GM12878 (cell line): Measurements from ENCODE around the gene KIAA1328. TPM values are rescaled to one million over a fixed set of nuclear protein-coding genes. Genes with fewer than 3 reads are reported as not detected.
"Not testable (repeated sequence)": the region's sequence is repeated elsewhere in the genome, so short reads cannot be mapped to it uniquely, and the experiment has no call there.

ENCODE experiments used
- ATAC-seq: fragments of 200-7000 bp; cut with Tn5 transposase; 3 replicates; pipeline ENCODE4 v1.9.1; 2020; ENCODE audit warnings: mild to moderate bottlenecking, moderate library complexity
- BruUV-seq: library from RNA; stranded (reverse); fragments of 400-500 nt; replicated peaks from 2 replicates; lab custom pipeline; 2021; lab: Mats Ljungman, UMichigan
- CTCF ChIA-PET: fragments of 300-600 bp; sonication (Branson Sonifier 250); formaldehyde crosslinking; extraction: SDS; loops from one replicate; lab custom pipeline; 2021; ENCODE audit warnings: inconsistent platforms; lab: Yijun Ruan, JAX
- POLR2A ChIA-PET: fragments of 350-600 bp; formaldehyde crosslinking; extraction: SDS; loops from one replicate; lab custom pipeline; 2021; ENCODE audit warnings: inconsistent platforms; lab: Charles Lee
- RAD21 ChIA-PET: fragments of 300-600 bp; sonication (Branson Sonifier 250); formaldehyde crosslinking; loops from one replicate; lab custom pipeline; 2023; ENCODE audit warnings: antibody characterized with exemption; ENCODE audit not compliant: unreplicated experiment; lab: Charles Lee
- SMC1A ChIA-PET: fragments of 300-600 bp; sonication (Branson Sonifier 250); formaldehyde crosslinking; loops from one replicate; lab custom pipeline; 2023; ENCODE audit not compliant: unreplicated experiment, uncharacterized antibody; lab: Charles Lee
- DNase-seq: peaks from one replicate; pipeline ENCODE4 v3.0.0-alpha.2; 2011; ENCODE audit warnings: low read depth, low spot score
- FAIRE-seq: peaks from 3 replicates; lab custom pipeline; 2011; peaks lifted over from hg19 to GRCh38; lab: Jason Lieb, UNC
- H2AFZ ChIP-seq: 2 replicates; pipeline ENCODE4 v1.6.0; 2011; ENCODE audit warnings: low read depth, low read length, control low read depth; ENCODE audit not compliant: control insufficient read depth
- H3K27ac ChIP-seq: 2 replicates; pipeline ENCODE4 v1.5.1; 2011; ENCODE audit warnings: control low read depth; ENCODE audit not compliant: control insufficient read depth, insufficient read depth
- H3K27me3 ChIP-seq, 2 experiments: replicated peaks in 1 of 2; 2 replicates each; pipeline versions ENCODE4 v1.6.0 to v1.6.1; 2011; ENCODE audit warnings: low read length in 1 of 2; ENCODE audit not compliant: control insufficient read depth in 2 of 2, insufficient read depth in 2 of 2
- H3K36me3 ChIP-seq, 2 experiments: 2 replicates each; pipeline ENCODE4 v1.5.1; 2011; ENCODE audit warnings: low read length in 1 of 2; ENCODE audit not compliant: control insufficient read depth in 2 of 2, insufficient read depth in 2 of 2
- H3K4me1 ChIP-seq: 2 replicates; pipeline ENCODE4 v1.6.1; 2011; ENCODE audit warnings: mild to moderate bottlenecking, low read length, moderate library complexity, mixed read lengths; ENCODE audit not compliant: control insufficient read depth, insufficient read depth
- H3K4me2 ChIP-seq: 2 replicates; pipeline ENCODE4 v1.6.0; 2011; ENCODE audit warnings: control low read depth; ENCODE audit not compliant: control insufficient read depth, insufficient read depth
- H3K4me3 ChIP-seq: fragments of 200-600 bp; sonication (generic); 2 replicates; pipeline ENCODE4 v1.5.1; 2016
- H3K79me2 ChIP-seq: 2 replicates; pipeline ENCODE4 v1.6.0; 2011; ENCODE audit warnings: low read length; ENCODE audit not compliant: control insufficient read depth, insufficient read depth
- H3K9ac ChIP-seq: 2 replicates; pipeline ENCODE4 v1.8.0; 2011; ENCODE audit warnings: low read length, control low read depth, mixed read lengths; ENCODE audit not compliant: control insufficient read depth, insufficient read depth
- H3K9me3 ChIP-seq: replicated peaks from 3 replicates; pipeline ENCODE4 v1.5.1; 2011; ENCODE audit warnings: mild to moderate bottlenecking, low read length; ENCODE audit not compliant: control insufficient read depth, insufficient read depth
- H4K20me1 ChIP-seq: 2 replicates; pipeline ENCODE4 v1.6.0; 2011; ENCODE audit not compliant: control insufficient read depth, insufficient read depth
- ATF7 ChIP-seq: fragments of 450-650 bp; IDR thresholded peaks from 2 replicates; pipeline ENCODE4 v1.6.1; 2016; ENCODE audit warnings: low read depth, mild to moderate bottlenecking
- IRF3 ChIP-seq: fragments of 450-650 bp; IDR thresholded peaks from 2 replicates; pipeline ENCODE4 v1.6.1; 2014; ENCODE audit warnings: mild to moderate bottlenecking
- JUND ChIP-seq: IDR thresholded peaks from 2 replicates; pipeline ENCODE4 v1.6.1; 2012; ENCODE audit warnings: low read depth, mild to moderate bottlenecking, low read length, improper control_type of control experiment, moderate library complexity
- NKRF ChIP-seq: fragments of 450-650 bp; conservative IDR thresholded peaks from 2 replicates; pipeline ENCODE4 v1.6.1; 2017; ENCODE audit warnings: mild to moderate bottlenecking, moderate library complexity
- TARDBP ChIP-seq: IDR thresholded peaks from 2 replicates; pipeline ENCODE4 v1.6.1; 2016; ENCODE audit warnings: borderline replicate concordance
- WGBS: methylation state at CpG from one replicate; pipeline ENCODE4 v1.1.6; 2016; ENCODE audit warnings: low lambda C conversion rate; ENCODE audit not compliant: insufficient replicate concordance, insufficient coverage; ENCODE audit errors: missing lambda C conversion rate; 5-methylcytosine and 5-hydroxymethylcytosine counted together
- in situ Hi-C: fragments of 300-500 bp; cut with MboI; formaldehyde crosslinking; loops from 9 replicates; pipeline ENCODE4 v1.14.3; 2018; ENCODE audit warnings: mixed read lengths
- intact Hi-C: fragments of 100-400 bp; cut with micrococcal nuclease; formaldehyde crosslinking; loops from one replicate; pipeline ENCODE4 v1.14.2; 2022; ENCODE audit not compliant: unreplicated experiment
- polyA plus RNA-seq, 11 experiments: library from polyadenylated mRNA; depleted of rRNA in 4 of 11; unstranded in 6 of 11; stranded (reverse) in 5 of 11; fragments of >200 nt; fragmentation: Nextera tagmentation in 4 of 11; fragmentation: Illumina TruSeq in 1 of 11; extraction: Ambion mirVana in 4 of 11; extraction: Trizol in 1 of 11; gene quantifications; 1 replicate in 1 of 11; 2 replicates in 10 of 11; pipeline versions ENCODE4 v1.2.1 to v1.2.3, GENCODE V29; 2011 to 2016; ENCODE audit warnings: inconsistent platforms in 2 of 11, missing spikeins in 2 of 11, low read depth in 1 of 11
- total RNA-seq, 4 experiments: library from RNA; depleted of rRNA in 3 of 4; stranded (reverse); fragments of >200 nt in 3 of 4; fragmentation: Illumina TruSeq in 1 of 4; extraction: Trizol in 1 of 4; gene quantifications; 2 replicates each; pipeline versions ENCODE4 v1.2.1 to v1.2.3, GENCODE V29; 2013 to 2021

Gene KIAA1328
- total and polyA plus RNA-seq, 10 of the 15 experiments (the other 5 are each of a cell fraction or from before 2014, with no cell fraction given) = 3.1 to 7.1 (median 4.6) TPM

GRCh38 chr18:36816096-36816495, 12.8 kb upstream of the KIAA1328 start:
- H3K27me3 ChIP-seq, H3K79me2 ChIP-seq, RAD21 ChIA-PET, H3K36me3 ChIP-seq, H3K4me2 ChIP-seq, H4K20me1 ChIP-seq, intact Hi-C loops, SMC1A ChIA-PET, BruUV-seq, ATAC-seq, H3K27ac ChIP-seq, H3K9me3 ChIP-seq, H3K9ac ChIP-seq, DNase-seq, H3K4me1 ChIP-seq, H2AFZ ChIP-seq, H3K4me3 ChIP-seq, FAIRE-seq: not testable (repeated sequence)
- POLR2A ChIA-PET = interaction anchor here (0.5 kb wide), 1 partner anchor 67 kb away, joined by 3 read pairs; no protein-coding TSS in a partner anchor
- in situ Hi-C loops = loop anchor here (25.0 kb wide), 1 partner anchor 1229 kb away; the partner anchor contains the start of gene GALNT1
- CTCF ChIA-PET = interaction anchor here (1.2 kb wide), 1 partner anchor 12 kb away, joined by 3 read pairs; no protein-coding TSS in a partner anchor

- no peak overlapping the region for H2AFZ ChIP-seq
- DNase-seq = no peak
- no peak for FAIRE-seq
- 44% methylated on average over 1 of the region's 1 CpG for WGBS
- POLR2A ChIA-PET = interaction anchor here (0.6 to 1.3 kb wide), 2 partner anchors 12 to 279 kb away, joined by 3 to 5 read pairs; partner anchors contain the start of genes KIAA1328 and TPGS2
- H3K4me3 ChIP-seq = no peak overlapping the region
- intact Hi-C loops (no loop called here), in situ Hi-C loops (loop anchor here (25.0 kb wide), 1 partner anchor 1230 kb away; the partner anchor contains the start of gene GALNT1)
- CTCF ChIA-PET = interaction anchor here (1.2 kb wide), 1 partner anchor 11 kb away, joined by 3 read pairs; no protein-coding TSS in a partner anchor
- H3K27me3 ChIP-seq = no peaks in the 10 kb centered on the region
- RAD21 ChIA-PET = no interaction called here
- no peak overlapping the region for H3K27ac ChIP-seq
- no peak overlapping the region for H3K4me2 ChIP-seq
- SMC1A ChIA-PET = no interaction called here
- no peak for ATAC-seq
- H3K9me3 ChIP-seq = no peaks in the 10 kb centered on the region
- no peak for TF ChIP-seq JUND
- no peak for TF ChIP-seq NKRF
- no peak for TF ChIP-seq TARDBP
- no peak for TF ChIP-seq IRF3
- no peak for TF ChIP-seq ATF7
- peaks cover 4 to 5% of the 10 kb centered on the region in 2 experiments; a peak in 3 of 4 replicates for H3K36me3 ChIP-seq
- H3K4me1 ChIP-seq = no peaks in the 10 kb centered on the region; the same call in 1 of the 2 replicates
- no peaks in the 10 kb centered on the region for H4K20me1 ChIP-seq
- no TSS peak for BruUV-seq
- no peak overlapping the region for H3K9ac ChIP-seq
- H3K79me2 ChIP-seq = no peaks in the 10 kb centered on the region
Measured at GRCh38 chr18:36817039-36817438, 11.9 kb upstream of the KIAA1328 start.
